ENCODE results near the gene PCNX2. TPM values are rescaled to one million over a fixed set of nuclear protein-coding genes. Genes with fewer than 3 reads are reported as not detected.

Gene PCNX2
- total RNA-seq, 1 experiment from 2014 or later, result 9.1 TPM

GRCh38 chr1:233038581-233038980 lies 256.9 kb downstream of the PCNX2 start:
- BruUV-seq (replicated peaks), result no TSS peak
- ChIA-PET CTCF (no interaction called here), POLR2A (ENCODE audit: low non-redundant PET) (no interaction called here)
- Histone ChIP-seq H3K27me3 (replicated peaks; ENCODE audit: insufficient read depth, low read depth, low read length, poor library complexity) (no peaks in the 10 kb centered on the region), H3K36me3 (ENCODE audit: insufficient read depth, low read length, poor library complexity, severe bottlenecking) (no peaks in the 10 kb centered on the region), H3K4me1 (ENCODE audit: insufficient read depth, low read length, poor library complexity, severe bottlenecking) (no peaks in the 10 kb centered on the region), H3K27ac (ENCODE audit: low read depth, low read length, poor library complexity, severe bottlenecking) (no peak overlapping the region), H3K9me3 (ENCODE audit: low read depth, low read length, poor library complexity, severe bottlenecking) (no peaks in the 10 kb centered on the region), H3K4me3 (ENCODE audit: low read depth, low read length, poor library complexity, severe bottlenecking) (no peak overlapping the region)
- intact Hi-C loops (cut with micrococcal nuclease; ENCODE audit: unreplicated experiment), result no loop called here
- no peak for DNase-seq (ENCODE audit: low spot score)
- TF ChIP-seq, protein P1, sequence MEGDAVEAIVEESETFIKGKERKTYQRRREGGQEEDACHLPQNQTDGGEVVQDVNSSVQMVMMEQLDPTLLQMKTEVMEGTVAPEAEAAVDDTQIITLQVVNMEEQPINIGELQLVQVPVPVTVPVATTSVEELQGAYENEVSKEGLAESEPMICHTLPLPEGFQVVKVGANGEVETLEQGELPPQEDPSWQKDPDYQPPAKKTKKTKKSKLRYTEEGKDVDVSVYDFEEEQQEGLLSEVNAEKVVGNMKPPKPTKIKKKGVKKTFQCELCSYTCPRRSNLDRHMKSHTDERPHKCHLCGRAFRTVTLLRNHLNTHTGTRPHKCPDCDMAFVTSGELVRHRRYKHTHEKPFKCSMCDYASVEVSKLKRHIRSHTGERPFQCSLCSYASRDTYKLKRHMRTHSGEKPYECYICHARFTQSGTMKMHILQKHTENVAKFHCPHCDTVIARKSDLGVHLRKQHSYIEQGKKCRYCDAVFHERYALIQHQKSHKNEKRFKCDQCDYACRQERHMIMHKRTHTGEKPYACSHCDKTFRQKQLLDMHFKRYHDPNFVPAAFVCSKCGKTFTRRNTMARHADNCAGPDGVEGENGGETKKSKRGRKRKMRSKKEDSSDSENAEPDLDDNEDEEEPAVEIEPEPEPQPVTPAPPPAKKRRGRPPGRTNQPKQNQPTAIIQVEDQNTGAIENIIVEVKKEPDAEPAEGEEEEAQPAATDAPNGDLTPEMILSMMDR (conservative IDR thresholded peaks at IDR 0.05; ENCODE audit: low read depth, low read length), result no peak
- no peak for TF ChIP-seq EZH2 (IDR thresholded peaks at IDR 0.05; ENCODE audit: borderline replicate concordance, low read depth, low read length, poor library complexity, severe bottlenecking)

GRCh38 chr1:233037843-233038242 lies 257.7 kb downstream of the PCNX2 start:
- Histone ChIP-seq H3K36me3 (ENCODE audit: insufficient read depth, low read length, poor library complexity, severe bottlenecking) (no peaks in the 10 kb centered on the region), H3K9me3 (ENCODE audit: low read depth, low read length, poor library complexity, severe bottlenecking) (no peaks in the 10 kb centered on the region), H3K27ac (ENCODE audit: low read depth, low read length, poor library complexity, severe bottlenecking) (no peak overlapping the region), H3K27me3 (replicated peaks; ENCODE audit: insufficient read depth, low read depth, low read length, poor library complexity) (no peaks in the 10 kb centered on the region), H3K4me1 (ENCODE audit: insufficient read depth, low read length, poor library complexity, severe bottlenecking) (no peaks in the 10 kb centered on the region), H3K4me3 (ENCODE audit: low read depth, low read length, poor library complexity, severe bottlenecking) (no peak overlapping the region)
- POLR2A ChIA-PET (ENCODE audit: low non-redundant PET), result no interaction called here
- BruUV-seq (replicated peaks), result no TSS peak
- no peak for DNase-seq (ENCODE audit: low spot score)
- CTCF ChIA-PET, result no interaction called here
- no peak for TF ChIP-seq EZH2 (IDR thresholded peaks at IDR 0.05; ENCODE audit: borderline replicate concordance, low read depth, low read length, poor library complexity, severe bottlenecking)
- TF ChIP-seq, protein P1 (conservative IDR thresholded peaks at IDR 0.05; ENCODE audit: low read depth, low read length), result no peak
- intact Hi-C loops (cut with micrococcal nuclease; ENCODE audit: unreplicated experiment), result no loop called here

GRCh38 chr1:233034836-233035235 lies 260.7 kb downstream of the PCNX2 start:
- H3K27ac ChIP-seq (ENCODE audit: low read depth, low read length, poor library complexity, severe bottlenecking), result no peak overlapping the region
- POLR2A ChIA-PET (ENCODE audit: low non-redundant PET), result no interaction called here
- no TSS peak for BruUV-seq (replicated peaks)
- intact Hi-C loops (cut with micrococcal nuclease; ENCODE audit: unreplicated experiment), result no loop called here
- CTCF ChIA-PET, result no interaction called here
- no peak for DNase-seq (ENCODE audit: low spot score)
- no peaks in the 10 kb centered on the region for H3K4me1 ChIP-seq (ENCODE audit: insufficient read depth, low read length, poor library complexity, severe bottlenecking)
- no peaks in the 10 kb centered on the region for H3K27me3 ChIP-seq (replicated peaks; ENCODE audit: insufficient read depth, low read depth, low read length, poor library complexity)
- H3K36me3 ChIP-seq (ENCODE audit: insufficient read depth, low read length, poor library complexity, severe bottlenecking), result no peaks in the 10 kb centered on the region
- TF ChIP-seq, protein P1 (conservative IDR thresholded peaks at IDR 0.05; ENCODE audit: low read depth, low read length), result no peak
- TF ChIP-seq EZH2 (IDR thresholded peaks at IDR 0.05; ENCODE audit: borderline replicate concordance, low read depth, low read length, poor library complexity, severe bottlenecking), result no peak
- no peaks in the 10 kb centered on the region for H3K9me3 ChIP-seq (ENCODE audit: low read depth, low read length, poor library complexity, severe bottlenecking)
- H3K4me3 ChIP-seq (ENCODE audit: low read depth, low read length, poor library complexity, severe bottlenecking), result no peak overlapping the region
